Measurements from ENCODE around the gene DNAH10. TPM values are rescaled to one million over a fixed set of nuclear protein-coding genes. Genes with fewer than 3 reads are reported as not detected.

DNAH10 gene
- total and polyA plus RNA-seq, 2 of the 4 experiments (the other 2 are of a cell fraction): 0.18 to 0.22 TPM

DNA sequence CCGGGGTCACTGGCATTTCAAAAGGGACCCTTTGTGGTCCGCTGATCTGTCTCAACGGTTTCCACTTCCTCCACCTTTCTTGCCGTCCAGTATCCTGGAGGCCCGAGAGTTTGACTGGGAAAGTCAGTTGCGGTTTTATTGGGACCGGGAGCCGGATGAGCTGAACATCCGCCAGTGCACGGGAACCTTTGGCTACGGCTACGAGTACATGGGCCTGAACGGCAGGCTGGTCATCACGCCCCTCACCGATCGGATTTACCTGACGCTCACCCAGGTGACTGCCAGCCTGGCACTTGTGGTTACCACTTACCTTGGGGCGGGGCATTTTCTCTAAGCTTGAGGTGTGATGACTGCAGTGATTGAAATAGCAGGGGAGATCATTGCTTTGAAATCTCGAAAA, 83.8 kb downstream of the DNAH10 start:
- H3K9me3 ChIP-seq (ENCODE audit: control insufficient read depth, insufficient read depth, low read length): no peaks in the 10 kb centered on the region
- H3K79me1 ChIP-seq (ENCODE audit: low read depth in 1 of 2, low read length in 2 of 2): no peaks in the 10 kb centered on the region
- no peak overlapping the region for H2BK20ac ChIP-seq (ENCODE audit: low read depth, low read length)
- no peak overlapping the region for H3K14ac ChIP-seq (replicated peaks; ENCODE audit: low read depth, low read length)
- POLR2A ChIA-PET (ENCODE audit: unreplicated experiment): no interaction called here
- H3K36me3 ChIP-seq (ENCODE audit: control insufficient read depth, insufficient read depth, low read length): no peaks in the 10 kb centered on the region
- ATAC-seq (ENCODE audit: low read depth): no peak
- no peak overlapping the region for H2BK15ac ChIP-seq (ENCODE audit: low read depth, low read length)
- BruUV-seq (replicated peaks): no TSS peak
- no peak overlapping the region for H3K4ac ChIP-seq (ENCODE audit: low read depth, low read length)
- H2BK5ac ChIP-seq (ENCODE audit: low read depth, low read length, poor library complexity, severe bottlenecking): no peak overlapping the region
- H3K56ac ChIP-seq (ENCODE audit: extremely low read depth, insufficient read depth, low read length): no peak overlapping the region
- no peak overlapping the region for H2AFZ ChIP-seq (replicated peaks; ENCODE audit: low read length, poor library complexity)
- no peak overlapping the region for H3K4me2 ChIP-seq (ENCODE audit: low read depth, low read length)
- CTCF ChIA-PET: no interaction called here
- H3K9ac ChIP-seq (ENCODE audit: low read depth, low read length): no peak overlapping the region
- no peak overlapping the region for H3K27ac ChIP-seq (ENCODE audit: insufficient read depth, low read length)
- H4K20me1 ChIP-seq (ENCODE audit: insufficient read depth, low read length): no peaks in the 10 kb centered on the region
- in situ Hi-C loops (cut with MboI; ENCODE audit: low sequenced_read_pairs): no loop called here
- peaks cover 11% of the 10 kb centered on the region for H3K27me3 ChIP-seq (ENCODE audit: control insufficient read depth, insufficient read depth, low read length)
- H3K23ac ChIP-seq (ENCODE audit: low read depth, low read length): no peak overlapping the region
- H4K91ac ChIP-seq (ENCODE audit: insufficient read depth, low read depth, low read length): no peak overlapping the region
- H4K5ac ChIP-seq (ENCODE audit: low read depth, low read length): no peak overlapping the region
- no peak overlapping the region for H3K4me3 ChIP-seq (ENCODE audit: insufficient read depth, low read depth, low read length)
- H4K8ac ChIP-seq (ENCODE audit: low read depth in 2 of 2, low read length in 2 of 2): no peak overlapping the region
- no peak for DNase-seq
- H3K9me1 ChIP-seq (ENCODE audit: insufficient read depth, low read length): no peaks in the 10 kb centered on the region
- no peak for TF ChIP-seq SMC3 (IDR thresholded peaks at IDR 0.05; ENCODE audit: low read depth, low read length)
- no peak for TF ChIP-seq RFX5 (IDR thresholded peaks at IDR 0.05; ENCODE audit: low read depth, low read length)
- TF ChIP-seq NFE2L2 (IDR thresholded peaks at IDR 0.05; ENCODE audit: low read depth, low read length): no peak
- TF ChIP-seq USF2 (IDR thresholded peaks at IDR 0.05; ENCODE audit: low read depth, low read length): no peak
- no peak for TF ChIP-seq MXI1 (IDR thresholded peaks at IDR 0.05; ENCODE audit: borderline replicate concordance, low read depth, low read length)
- TF ChIP-seq, protein P1, sequence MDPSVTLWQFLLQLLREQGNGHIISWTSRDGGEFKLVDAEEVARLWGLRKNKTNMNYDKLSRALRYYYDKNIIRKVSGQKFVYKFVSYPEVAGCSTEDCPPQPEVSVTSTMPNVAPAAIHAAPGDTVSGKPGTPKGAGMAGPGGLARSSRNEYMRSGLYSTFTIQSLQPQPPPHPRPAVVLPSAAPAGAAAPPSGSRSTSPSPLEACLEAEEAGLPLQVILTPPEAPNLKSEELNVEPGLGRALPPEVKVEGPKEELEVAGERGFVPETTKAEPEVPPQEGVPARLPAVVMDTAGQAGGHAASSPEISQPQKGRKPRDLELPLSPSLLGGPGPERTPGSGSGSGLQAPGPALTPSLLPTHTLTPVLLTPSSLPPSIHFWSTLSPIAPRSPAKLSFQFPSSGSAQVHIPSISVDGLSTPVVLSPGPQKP (IDR thresholded peaks at IDR 0.05; ENCODE audit: borderline replicate concordance, low read depth, low read length): no peak
- no peak for TF ChIP-seq FOS (IDR thresholded peaks at IDR 0.05; ENCODE audit: low read depth, low read length)
- TF ChIP-seq CEBPB (IDR thresholded peaks at IDR 0.05; ENCODE audit: low read depth, low read length): no peak
- TF ChIP-seq RCOR1 (IDR thresholded peaks at IDR 0.05; ENCODE audit: insufficient replicate concordance, low read length): no peak
- no peak for TF ChIP-seq POLR2A (IDR thresholded peaks at IDR 0.05; ENCODE audit: low read depth, low read length)
- no peak for TF ChIP-seq BHLHE40 (IDR thresholded peaks at IDR 0.05; ENCODE audit: low read depth, low read length)
- no peak for TF ChIP-seq CHD1 (IDR thresholded peaks at IDR 0.05; ENCODE audit: low read depth, low read length)
- no peak for TF ChIP-seq RAD21 (IDR thresholded peaks at IDR 0.05; ENCODE audit: low read length)
- no peak for TF ChIP-seq MAFK (IDR thresholded peaks at IDR 0.05; ENCODE audit: low read depth, low read length)
- TF ChIP-seq MAZ (IDR thresholded peaks at IDR 0.05; ENCODE audit: borderline replicate concordance, low read depth, low read length): no peak
- no peak for TF ChIP-seq CTCF (conservative IDR thresholded peaks at IDR 0.05; ENCODE audit: low read depth, low read length)
- no peak overlapping the region for H3K18ac ChIP-seq (ENCODE audit: low read depth, low read length)
- H2AK9ac ChIP-seq (replicated peaks; ENCODE audit: low read depth, low read length, poor library complexity): no peak overlapping the region
- dilution Hi-C loops (cut with HindIII; ENCODE audit: low sequenced_read_pairs, unreplicated experiment): no loop called here
- H2AK5ac ChIP-seq (ENCODE audit: low read depth, low read length): no peak overlapping the region
- H3K4me1 ChIP-seq (ENCODE audit: control insufficient read depth, insufficient read depth, low read length): no peaks in the 10 kb centered on the region
- H2BK120ac ChIP-seq (ENCODE audit: low read depth, low read length): no peak overlapping the region
- intact Hi-C loops (cut with micrococcal nuclease): no loop called here
- 75% methylated on average over 8 of the region's 19 CpGs; no CpG with 5 or more reads in 1 of the 2 experiments for WGBS, 2 experiments (ENCODE audit: extremely low coverage in 2 of 2, insufficient read length in 1 of 2)
